Measurements from ENCODE around the gene TTLL13.

- TF ChIP-seq CTCF (IDR thresholded peaks at IDR 0.05) (no peak), POLR2A (IDR thresholded peaks at IDR 0.05) (no peak)
Observed at GRCh38 chr15:90213122-90213817, 36.1 kb upstream of the TTLL13 start.
